ENCODE measurements around the gene STARD5.

The STARD5 gene

GRCh38 chr15:81275711-81276392 lies 48.1 kb downstream of the STARD5 start:
- Histone ChIP-seq H3K4me3 (no peak overlapping the region), H3K36me3 (ENCODE audit: insufficient read depth, low read length) (no peaks in the 10 kb centered on the region), H3K27ac (no peak overlapping the region), H3K9me3 (ENCODE audit: low read depth, low read length) (no peaks in the 10 kb centered on the region), H3K9ac (ENCODE audit: insufficient read length) (no peak overlapping the region)
- TF ChIP-seq EZH2 (IDR thresholded peaks at IDR 0.05) (no peak), POLR2AphosphoS5 (IDR thresholded peaks at IDR 0.05; ENCODE audit: borderline replicate concordance, low read depth, low read length) (no peak), FOXP2 (optimal IDR thresholded peaks at IDR 0.05; ENCODE audit: control extremely low read depth, extremely low read length, insufficient read depth) (no peak)
- DNase-seq (ENCODE audit: low read depth, low spot score): no peak

DNA sequence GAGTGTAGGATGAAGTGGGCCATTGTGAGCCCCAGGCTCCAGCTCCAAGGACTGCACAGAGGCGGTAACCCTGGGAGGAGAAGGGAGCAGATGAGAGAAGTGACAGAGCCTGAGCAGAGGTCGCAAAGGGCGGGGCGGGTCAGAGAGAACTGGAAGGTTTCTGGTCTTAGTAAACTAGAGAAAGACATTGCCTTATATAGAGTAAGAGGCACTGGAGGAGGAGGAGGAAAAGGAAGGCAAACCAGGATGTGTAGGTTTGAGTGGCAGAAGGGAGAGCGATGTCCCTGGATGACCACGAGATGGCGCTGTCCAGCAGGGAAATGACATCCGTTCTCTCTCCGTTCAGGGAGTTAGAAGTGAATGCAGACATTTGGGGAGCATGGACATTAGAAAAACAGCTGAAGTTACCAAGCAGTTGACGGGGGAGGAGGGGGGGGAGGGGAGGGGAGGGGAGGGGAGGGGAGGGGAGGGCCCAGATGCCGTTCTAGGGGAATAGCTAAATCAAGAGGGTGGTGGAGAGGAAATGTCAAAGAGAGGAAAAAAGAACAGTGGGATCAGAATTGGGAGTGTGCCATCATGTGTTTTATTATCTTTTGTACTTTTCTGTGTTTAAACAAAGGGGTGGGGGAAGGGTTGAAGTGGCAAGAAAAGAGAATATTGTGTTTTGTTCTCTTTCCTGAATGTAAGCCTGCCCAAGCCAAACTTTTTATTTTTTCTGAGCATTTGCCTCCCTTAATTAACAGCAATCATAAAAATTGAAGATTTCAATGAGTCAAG lies 48.8 kb downstream of the STARD5 start:
- Histone ChIP-seq H3K9me3 (ENCODE audit: low read depth, low read length) (no peaks in the 10 kb centered on the region), H3K4me3 (no peak overlapping the region), H3K36me3 (ENCODE audit: insufficient read depth, low read length) (no peaks in the 10 kb centered on the region), H3K27ac (no peak overlapping the region), H3K9ac (ENCODE audit: insufficient read length) (no peak overlapping the region)
- no peak for DNase-seq (ENCODE audit: low read depth, low spot score)
- TF ChIP-seq FOXP2 (optimal IDR thresholded peaks at IDR 0.05; ENCODE audit: control extremely low read depth, extremely low read length, insufficient read depth) (no peak), EZH2 (IDR thresholded peaks at IDR 0.05) (no peak), POLR2AphosphoS5 (IDR thresholded peaks at IDR 0.05; ENCODE audit: borderline replicate concordance, low read depth, low read length) (no peak)

GRCh38 chr15:81274255-81274654 lies 49.7 kb downstream of the STARD5 start:
- TF ChIP-seq EZH2 (IDR thresholded peaks at IDR 0.05) (no peak), FOXP2 (optimal IDR thresholded peaks at IDR 0.05; ENCODE audit: control extremely low read depth, extremely low read length, insufficient read depth) (no peak), POLR2AphosphoS5 (IDR thresholded peaks at IDR 0.05; ENCODE audit: borderline replicate concordance, low read depth, low read length) (no peak)
- Histone ChIP-seq H3K9ac (ENCODE audit: insufficient read length) (no peak overlapping the region), H3K36me3 (ENCODE audit: insufficient read depth, low read length) (no peaks in the 10 kb centered on the region), H3K9me3 (ENCODE audit: low read depth, low read length) (no peaks in the 10 kb centered on the region), H3K4me3 (no peak overlapping the region), H3K27ac (no peak overlapping the region)
- no peak for DNase-seq (ENCODE audit: low read depth, low spot score)

DNA sequence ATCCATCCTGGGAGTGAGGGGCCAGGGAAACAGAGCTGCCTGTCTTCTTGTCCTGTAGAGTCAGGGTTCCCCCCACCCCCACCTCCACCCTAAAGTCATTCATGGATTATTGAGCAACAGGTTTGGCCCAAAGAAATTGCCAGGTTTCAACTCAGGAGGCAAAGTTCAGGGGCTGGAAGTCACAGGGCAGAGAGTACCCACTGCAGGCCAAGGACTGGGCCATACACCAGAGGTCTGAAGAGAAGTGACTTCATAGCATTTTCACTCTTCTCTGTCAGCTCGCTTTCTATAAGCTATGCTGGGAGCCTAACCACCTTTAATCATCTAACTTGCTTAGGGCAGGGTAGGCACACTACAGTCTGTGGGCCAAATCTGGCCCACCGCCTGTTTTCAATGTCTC lies 50.1 kb downstream of the STARD5 start:
- Histone ChIP-seq H3K9me3 (ENCODE audit: low read depth, low read length) (no peaks in the 10 kb centered on the region), H3K9ac (ENCODE audit: insufficient read length) (no peak overlapping the region), H3K36me3 (ENCODE audit: insufficient read depth, low read length) (no peaks in the 10 kb centered on the region), H3K4me3 (no peak overlapping the region), H3K27ac (no peak overlapping the region)
- no peak for DNase-seq (ENCODE audit: low read depth, low spot score)
- TF ChIP-seq FOXP2 (optimal IDR thresholded peaks at IDR 0.05; ENCODE audit: control extremely low read depth, extremely low read length, insufficient read depth) (no peak), EZH2 (IDR thresholded peaks at IDR 0.05) (no peak), POLR2AphosphoS5 (IDR thresholded peaks at IDR 0.05; ENCODE audit: borderline replicate concordance, low read depth, low read length) (no peak)

DNA sequence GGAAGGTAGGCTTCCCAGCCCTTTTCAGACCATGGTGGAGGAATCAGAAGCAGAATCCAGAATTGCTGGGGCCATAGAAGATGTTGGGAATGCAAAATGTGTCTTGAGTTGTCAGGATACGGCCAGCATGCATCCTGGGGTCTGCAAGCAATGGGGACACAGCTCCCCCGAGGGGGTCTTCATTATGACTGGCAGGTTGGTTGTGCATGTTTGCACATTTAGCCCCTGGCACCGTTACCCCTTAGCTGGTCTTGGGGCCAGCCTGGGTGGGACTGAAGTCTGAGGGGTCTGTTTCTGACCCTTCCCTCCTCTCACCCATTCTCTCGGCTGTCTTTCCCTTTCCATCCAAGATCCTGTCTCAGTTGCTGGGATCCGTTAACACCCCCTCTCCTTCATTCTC lies 50.7 kb downstream of the STARD5 start:
- Histone ChIP-seq H3K9ac (ENCODE audit: insufficient read length) (no peak overlapping the region), H3K27ac (no peak overlapping the region), H3K4me3 (no peak overlapping the region), H3K9me3 (ENCODE audit: low read depth, low read length) (no peaks in the 10 kb centered on the region), H3K36me3 (ENCODE audit: insufficient read depth, low read length) (no peaks in the 10 kb centered on the region)
- no peak for TF ChIP-seq FOXP2 (optimal IDR thresholded peaks at IDR 0.05; ENCODE audit: control extremely low read depth, extremely low read length, insufficient read depth)
- TF ChIP-seq POLR2AphosphoS5 (IDR thresholded peaks at IDR 0.05; ENCODE audit: borderline replicate concordance, low read depth, low read length): no peak
- no peak for TF ChIP-seq EZH2 (IDR thresholded peaks at IDR 0.05)
- no peak for DNase-seq (ENCODE audit: low read depth, low spot score)

DNA sequence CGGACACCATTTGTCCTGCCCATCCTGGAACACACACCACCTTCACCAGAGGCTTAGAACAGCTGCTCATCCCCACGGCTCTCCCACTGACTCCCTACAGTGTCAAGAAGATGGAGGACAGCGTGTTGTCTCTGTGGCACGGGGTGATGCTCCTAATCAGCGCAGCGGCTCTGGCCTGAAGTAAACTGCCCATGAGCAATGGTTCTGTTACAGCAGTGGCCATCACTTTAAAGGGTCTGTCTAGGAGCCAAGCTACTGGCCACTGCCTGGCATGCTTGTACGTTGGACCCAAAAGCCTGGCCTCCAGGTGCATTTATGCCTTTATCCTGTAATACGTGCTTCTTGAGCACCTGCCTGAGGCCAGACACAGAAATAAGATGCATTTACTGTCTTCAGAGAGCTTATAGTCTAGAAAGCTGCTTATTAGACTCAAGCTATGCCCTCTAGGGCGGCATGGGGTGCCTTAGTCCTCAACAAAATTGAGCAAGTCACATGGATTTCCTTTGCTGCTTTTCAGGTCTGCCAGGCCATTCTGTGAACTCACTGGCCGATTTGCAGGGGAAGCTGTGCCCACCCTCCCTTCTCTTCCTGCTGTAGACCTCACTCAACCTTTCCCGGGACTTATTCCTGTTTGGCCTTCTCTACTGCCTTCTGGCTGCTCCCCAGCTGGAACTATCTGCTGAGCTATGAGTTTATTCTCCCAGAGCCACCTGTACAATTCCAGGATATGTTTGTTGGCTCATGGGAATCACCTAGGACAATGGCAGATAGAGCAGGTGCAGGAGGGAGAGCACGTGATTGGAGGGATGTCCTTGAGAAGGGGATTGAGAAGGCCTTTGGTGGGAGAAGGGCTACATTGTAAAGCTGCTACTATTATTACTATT lies 51.9 kb downstream of the STARD5 start:
- no peak for DNase-seq (ENCODE audit: low read depth, low spot score)
- Histone ChIP-seq H3K27ac (no peak overlapping the region), H3K9ac (ENCODE audit: insufficient read length) (no peak overlapping the region), H3K9me3 (ENCODE audit: low read depth, low read length) (no peaks in the 10 kb centered on the region), H3K36me3 (ENCODE audit: insufficient read depth, low read length) (no peaks in the 10 kb centered on the region), H3K4me3 (no peak overlapping the region)
- TF ChIP-seq FOXP2 (optimal IDR thresholded peaks at IDR 0.05; ENCODE audit: control extremely low read depth, extremely low read length, insufficient read depth): no peak
- TF ChIP-seq EZH2 (IDR thresholded peaks at IDR 0.05): no peak

DNA sequence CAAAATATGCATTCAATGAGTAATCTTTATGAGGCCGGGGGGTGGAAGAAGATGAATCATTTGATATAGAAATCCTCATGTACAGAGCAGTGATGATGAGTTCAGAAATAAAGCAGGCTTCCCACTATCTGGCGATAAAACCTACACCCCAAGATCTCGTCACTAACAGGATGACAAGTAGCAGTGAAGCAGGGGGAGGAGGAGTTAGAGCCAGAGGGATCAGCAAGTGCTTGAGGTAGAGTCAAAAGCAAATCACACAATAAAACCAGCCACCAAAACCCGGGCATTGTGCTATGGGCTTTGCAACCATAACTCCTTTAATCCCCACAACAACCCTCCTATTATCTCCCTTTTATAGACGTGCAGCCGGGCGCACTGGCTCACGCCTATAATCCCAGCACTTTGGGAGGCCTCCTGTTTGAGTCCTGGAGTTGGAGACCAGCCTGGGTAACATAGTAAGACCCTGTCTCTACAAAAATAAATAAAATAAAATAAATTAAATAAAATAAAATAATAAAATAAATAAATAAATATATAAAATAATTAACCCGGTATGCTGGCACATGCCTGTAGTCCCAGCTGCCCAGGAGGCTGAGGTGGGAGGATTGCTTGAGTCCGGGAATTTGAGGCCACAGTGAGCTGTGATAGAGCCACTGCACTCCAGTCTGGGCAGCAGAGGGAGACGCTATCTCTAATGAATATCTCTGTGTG lies 53.0 kb downstream of the STARD5 start:
- DNase-seq (ENCODE audit: low read depth, low spot score): no peak
- Histone ChIP-seq H3K27ac (no peak overlapping the region), H3K36me3 (ENCODE audit: insufficient read depth, low read length) (no peaks in the 10 kb centered on the region), H3K9me3 (ENCODE audit: low read depth, low read length) (no peaks in the 10 kb centered on the region), H3K4me3 (no peak overlapping the region), H3K9ac (ENCODE audit: insufficient read length) (no peak overlapping the region)
- TF ChIP-seq FOXP2 (optimal IDR thresholded peaks at IDR 0.05; ENCODE audit: control extremely low read depth, extremely low read length, insufficient read depth) (no peak), EZH2 (IDR thresholded peaks at IDR 0.05) (no peak), POLR2AphosphoS5 (IDR thresholded peaks at IDR 0.05; ENCODE audit: borderline replicate concordance, low read depth, low read length) (no peak)
